CD4-positive, alpha-beta T cell treated with Interleukin-10 for 1 hour (primary cell): ENCODE data around the gene USP25.

ENCODE experiments used
- DNase-seq: peaks from one replicate; pipeline ENCODE4 v3.0.0-alpha.2; 2020

The USP25 gene, protein sequence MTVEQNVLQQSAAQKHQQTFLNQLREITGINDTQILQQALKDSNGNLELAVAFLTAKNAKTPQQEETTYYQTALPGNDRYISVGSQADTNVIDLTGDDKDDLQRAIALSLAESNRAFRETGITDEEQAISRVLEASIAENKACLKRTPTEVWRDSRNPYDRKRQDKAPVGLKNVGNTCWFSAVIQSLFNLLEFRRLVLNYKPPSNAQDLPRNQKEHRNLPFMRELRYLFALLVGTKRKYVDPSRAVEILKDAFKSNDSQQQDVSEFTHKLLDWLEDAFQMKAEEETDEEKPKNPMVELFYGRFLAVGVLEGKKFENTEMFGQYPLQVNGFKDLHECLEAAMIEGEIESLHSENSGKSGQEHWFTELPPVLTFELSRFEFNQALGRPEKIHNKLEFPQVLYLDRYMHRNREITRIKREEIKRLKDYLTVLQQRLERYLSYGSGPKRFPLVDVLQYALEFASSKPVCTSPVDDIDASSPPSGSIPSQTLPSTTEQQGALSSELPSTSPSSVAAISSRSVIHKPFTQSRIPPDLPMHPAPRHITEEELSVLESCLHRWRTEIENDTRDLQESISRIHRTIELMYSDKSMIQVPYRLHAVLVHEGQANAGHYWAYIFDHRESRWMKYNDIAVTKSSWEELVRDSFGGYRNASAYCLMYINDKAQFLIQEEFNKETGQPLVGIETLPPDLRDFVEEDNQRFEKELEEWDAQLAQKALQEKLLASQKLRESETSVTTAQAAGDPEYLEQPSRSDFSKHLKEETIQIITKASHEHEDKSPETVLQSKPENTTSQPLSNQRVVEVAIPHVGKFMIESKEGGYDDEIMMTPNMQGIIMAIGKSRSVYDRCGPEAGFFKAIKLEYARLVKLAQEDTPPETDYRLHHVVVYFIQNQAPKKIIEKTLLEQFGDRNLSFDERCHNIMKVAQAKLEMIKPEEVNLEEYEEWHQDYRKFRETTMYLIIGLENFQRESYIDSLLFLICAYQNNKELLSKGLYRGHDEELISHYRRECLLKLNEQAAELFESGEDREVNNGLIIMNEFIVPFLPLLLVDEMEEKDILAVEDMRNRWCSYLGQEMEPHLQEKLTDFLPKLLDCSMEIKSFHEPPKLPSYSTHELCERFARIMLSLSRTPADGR

DNA sequence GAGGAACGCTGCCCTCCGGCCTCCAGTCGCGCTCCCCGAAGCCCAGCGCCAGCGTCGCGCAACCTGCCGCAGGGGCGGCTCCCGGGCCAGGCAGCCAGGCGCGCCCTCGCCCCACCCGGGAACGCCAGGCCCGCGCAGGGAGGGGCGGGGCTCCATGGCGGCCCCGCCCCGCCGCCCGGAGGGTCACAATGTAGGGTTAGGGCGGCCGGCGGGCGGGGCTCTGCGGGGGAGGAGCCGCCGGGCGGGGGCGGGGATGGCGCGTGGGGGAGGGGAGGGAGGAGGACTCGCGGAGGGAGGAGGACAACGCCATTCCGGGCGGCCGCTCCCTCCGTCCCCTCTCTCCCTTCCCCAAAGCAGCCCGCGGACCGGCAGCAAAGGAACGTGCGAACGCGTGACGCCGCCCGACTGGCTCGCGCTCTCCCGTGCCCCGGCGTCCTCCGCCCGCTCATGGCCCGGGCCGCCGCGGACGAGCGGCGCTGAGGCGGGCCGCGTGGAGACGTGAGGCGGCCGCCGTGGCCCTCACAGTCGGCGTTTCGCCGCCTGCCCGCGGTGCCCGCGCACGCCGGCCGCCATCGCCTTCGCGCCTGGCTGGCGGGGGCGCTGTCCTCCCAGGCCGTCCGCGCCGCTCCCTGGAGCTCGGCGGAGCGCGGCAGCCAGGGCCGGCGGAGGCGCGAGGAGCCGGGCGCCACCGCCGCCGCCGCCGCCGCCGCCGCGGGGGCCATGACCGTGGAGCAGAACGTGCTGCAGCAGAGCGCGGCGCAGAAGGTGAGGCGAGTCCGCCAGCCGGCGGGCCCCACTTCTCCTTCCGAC is at the start of gene USP25:
Gene USP25, plus strand, starts transcription at position 309 of the 810 bp plus-strand sequence. Its CDS starts 412 bp downstream, at position 721.
- peak; percentile 92 for DNase-seq

DNA sequence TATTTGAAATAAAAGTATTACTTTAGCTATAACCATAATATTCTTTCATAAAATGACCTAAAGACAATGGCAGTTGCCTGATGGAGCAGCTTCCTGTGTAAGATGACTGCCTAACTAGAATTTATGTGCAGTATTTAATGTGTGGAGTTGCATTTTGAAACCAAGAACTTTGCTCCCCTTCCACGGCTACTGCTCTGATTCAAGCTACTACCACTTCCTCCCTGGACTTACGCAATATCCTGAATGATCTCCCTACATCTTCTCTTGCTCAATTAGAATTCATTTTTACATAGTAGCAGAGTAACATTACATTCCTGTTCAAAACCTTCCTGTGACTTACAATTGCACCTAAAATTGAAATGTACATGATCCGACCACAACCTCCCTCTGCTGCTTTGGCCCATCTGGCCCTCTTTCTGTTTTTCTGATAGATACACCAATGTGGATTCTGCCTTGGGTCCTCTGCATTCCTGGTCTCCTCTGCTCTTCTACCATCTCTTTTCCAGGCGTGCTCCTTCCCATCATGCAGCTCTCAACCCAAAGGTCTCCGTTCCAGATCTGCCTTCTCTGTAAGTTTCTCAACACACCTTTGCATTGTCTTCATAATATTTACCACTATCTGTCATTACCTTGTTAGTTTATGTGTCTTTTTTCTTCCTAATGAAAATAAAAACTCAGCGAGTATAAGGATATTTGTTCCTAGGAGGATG is 47.4 kb upstream of the USP25 start:
- DNase-seq: peak; percentile 4

DNA sequence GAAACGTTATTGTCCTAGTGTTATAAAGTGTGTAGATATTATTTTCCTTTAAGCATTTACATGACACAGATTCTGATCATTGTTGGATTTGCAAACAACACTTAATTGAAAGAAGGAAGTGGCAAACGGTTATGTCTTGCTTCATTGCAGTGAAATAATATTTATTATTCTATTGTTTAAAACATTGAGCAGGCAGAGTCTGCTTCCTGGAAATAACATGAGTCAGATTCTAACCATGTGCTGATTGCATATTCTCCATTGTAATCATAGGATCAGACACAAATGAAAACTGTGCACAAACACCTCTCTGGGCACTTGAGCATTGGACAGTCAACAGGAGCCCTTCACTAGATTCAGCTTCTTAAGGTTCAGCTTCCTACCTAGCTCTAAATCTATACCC is 46.8 kb upstream of the USP25 start:
- no peak for DNase-seq

DNA sequence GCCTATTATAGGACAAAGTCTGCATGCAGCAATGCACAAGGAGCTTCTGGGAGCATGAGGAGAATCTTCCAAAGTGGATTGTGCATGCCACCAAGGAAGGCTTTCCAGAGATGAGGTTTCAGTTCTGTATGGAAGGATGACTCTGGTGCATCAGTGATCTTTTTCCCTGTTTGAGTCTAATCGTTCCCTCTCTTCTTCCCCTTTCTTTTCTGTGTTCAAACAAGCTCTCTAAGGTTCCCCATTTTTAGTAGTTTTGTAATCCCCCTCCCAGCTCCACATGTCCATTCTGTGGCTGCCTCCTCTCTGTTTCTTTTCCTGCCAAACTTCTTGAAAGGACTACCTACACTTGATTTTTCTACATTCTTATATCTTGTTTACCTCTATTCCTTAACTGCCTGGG is 43.3 kb upstream of the USP25 start:
- DNase-seq: no peak

DNA sequence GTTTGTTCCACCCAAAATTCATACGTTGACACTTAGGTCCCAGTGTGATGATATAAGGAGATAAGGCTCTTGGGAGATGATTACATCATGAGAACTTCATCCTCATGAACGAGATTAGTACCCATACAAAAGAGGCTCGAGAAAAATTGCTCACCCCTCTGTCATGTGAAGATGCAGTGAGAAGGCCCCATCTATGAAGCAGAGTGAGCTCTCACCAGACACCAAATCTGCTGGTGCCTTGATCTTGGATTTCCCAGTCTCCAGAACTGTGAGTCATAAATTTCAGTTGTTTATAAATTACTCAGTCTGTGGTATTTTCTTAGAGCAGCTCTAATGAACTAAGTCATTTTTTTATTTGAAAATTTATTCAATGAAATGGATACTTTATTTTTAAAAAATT is 42.6 kb upstream of the USP25 start:
- DNase-seq: no peak

DNA sequence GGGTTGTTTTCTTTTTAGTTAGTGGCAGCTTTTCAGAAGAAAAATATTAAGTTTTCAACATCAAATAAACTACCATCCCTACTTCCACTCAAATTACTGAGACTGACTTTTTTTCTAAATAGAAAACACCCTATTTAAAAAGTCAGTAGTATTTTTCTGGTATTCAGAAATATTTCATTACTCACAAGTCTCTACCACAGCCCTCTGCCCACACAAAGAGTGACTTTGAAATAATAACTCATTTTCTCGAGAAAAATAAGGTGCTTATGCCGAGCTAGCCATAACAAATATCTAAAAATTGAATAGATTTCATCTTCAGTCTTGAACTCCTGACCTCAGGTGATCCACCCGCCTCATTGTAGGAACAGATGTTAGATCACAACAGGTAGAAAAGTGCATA is 41.8 kb upstream of the USP25 start:
- DNase-seq: no peak

DNA sequence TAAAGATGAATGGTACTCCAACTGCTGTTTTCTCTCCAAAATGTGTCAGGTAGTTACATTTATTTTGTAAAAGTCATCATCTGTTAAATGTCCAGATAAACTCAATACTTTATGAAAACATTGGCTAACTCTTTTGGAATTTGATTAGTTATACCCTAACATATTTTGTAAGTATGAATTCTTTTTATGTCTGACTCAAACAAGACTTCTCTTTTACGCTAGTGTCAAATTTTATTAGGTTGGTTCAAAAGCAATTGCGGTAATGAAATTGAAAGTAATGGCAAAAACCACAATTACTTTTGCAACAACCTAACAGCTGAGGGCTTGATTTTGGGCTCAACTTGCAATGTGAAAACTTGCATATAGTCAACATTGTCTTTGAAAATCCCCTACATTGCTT is 41.0 kb upstream of the USP25 start:
- peak; percentile 26 for DNase-seq

DNA sequence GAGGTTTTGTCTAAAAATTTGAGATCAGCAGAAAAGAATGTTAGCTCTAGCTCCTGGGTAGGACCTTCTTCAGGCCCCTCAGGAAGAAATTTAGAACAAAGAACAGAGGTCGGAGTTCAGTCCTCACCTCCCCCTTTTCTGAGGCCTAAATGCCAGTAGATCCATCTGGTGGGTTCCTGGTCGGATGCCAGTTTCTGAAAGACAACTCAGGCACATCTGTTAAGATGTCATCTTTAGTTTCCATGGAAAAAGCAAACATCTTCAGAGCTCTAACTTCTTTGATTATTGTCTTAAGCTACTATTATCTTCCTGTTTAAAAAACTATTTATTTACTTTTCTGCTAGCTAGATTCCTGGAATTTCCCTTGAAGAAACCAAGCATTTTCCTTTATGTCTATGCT is 37.1 kb upstream of the USP25 start:
- DNase-seq: no peak

DNA sequence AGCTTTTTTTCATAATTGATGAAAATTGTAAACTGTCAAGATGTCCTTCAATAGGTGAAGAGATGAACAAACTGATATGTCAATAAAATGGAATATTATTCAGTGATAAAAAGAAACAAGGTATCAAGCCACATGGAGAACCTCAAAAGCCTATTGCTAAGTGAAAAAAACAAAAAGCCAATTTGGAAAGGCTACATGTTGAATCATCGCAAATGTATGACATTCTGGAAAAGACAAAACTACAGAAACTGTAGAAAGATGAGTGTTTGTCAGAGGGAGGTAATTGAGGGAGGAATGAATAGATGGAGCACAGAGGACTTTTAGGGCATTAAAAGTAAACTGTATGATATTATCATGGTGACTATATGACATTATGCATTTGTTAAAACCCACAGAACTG is 34.5 kb upstream of the USP25 start:
- no peak for DNase-seq

DNA sequence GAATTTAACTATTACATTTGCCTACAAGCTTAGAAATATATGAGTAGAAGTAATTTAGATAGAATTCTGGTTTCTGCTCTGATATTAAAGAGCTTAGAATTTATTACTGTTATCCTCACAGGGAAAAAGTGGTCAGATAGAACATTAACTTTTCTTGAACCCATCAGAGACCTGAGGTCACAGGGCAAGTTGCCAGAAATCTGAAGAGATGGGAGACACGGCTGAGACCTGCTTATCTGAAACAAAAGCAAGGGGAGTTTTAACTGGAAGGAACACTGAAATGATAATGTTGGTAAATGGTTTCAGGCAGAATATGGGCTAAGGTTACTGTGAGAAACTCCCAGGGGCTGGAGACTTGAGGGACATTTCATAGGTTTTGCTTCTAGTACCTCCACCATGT is 28.0 kb upstream of the USP25 start:
- DNase-seq: no peak

DNA sequence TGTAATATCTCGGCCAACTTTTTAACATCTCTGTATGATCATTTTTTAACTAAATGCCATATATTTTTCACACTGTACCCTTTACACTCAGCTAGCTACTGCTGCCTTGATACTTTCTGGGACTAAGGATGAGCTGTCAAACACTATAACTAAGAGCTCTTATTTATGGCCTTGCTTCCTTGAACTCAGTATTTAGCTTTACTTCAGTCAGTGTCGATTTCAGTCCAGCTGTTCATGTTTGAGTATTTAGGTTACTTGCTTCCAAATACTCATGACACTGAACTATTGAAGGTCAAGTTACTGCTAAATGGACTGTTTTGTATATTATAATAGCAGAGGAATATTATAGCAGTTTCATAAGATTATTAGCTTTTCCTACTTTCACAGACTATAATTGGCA is 25.9 kb upstream of the USP25 start:
- DNase-seq: no peak

DNA sequence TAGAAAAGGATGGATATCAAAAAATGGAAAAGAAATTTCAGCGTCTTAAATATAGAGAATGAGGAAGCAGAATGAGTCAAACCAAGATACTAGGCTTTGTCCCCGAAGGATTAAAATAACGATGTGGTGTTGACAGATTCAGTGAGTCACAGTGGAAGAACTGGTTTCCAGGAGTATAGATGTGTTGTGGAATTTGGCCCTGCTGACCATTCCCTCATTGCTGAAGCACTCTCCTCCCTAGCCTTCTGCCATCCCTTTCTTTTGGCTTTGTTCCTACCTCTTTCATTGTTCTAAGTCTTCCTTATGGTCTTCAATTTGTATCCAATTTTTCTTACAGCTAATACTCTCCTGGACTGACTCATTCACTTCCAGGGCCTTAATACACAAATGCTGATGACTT is 23.1 kb upstream of the USP25 start:
- DNase-seq: no peak

DNA sequence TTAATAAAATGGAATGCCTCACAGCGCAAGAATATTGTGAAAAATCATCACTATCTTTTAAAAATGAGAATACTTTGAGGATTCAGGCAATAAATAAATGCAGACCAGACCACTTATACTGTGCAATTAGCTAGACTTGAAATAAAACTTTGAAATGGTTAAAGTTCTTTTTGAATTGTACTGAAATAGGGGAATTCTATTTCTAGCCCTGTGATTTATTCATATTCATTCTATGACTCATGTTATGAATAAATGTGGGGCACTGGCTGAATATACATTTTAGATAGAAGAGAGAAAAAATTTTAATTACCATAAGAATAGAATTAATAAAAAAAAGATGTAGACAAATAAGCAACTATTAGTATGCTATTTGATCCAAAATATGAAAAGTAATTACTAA is 16.4 kb upstream of the USP25 start:
- DNase-seq: no peak

DNA sequence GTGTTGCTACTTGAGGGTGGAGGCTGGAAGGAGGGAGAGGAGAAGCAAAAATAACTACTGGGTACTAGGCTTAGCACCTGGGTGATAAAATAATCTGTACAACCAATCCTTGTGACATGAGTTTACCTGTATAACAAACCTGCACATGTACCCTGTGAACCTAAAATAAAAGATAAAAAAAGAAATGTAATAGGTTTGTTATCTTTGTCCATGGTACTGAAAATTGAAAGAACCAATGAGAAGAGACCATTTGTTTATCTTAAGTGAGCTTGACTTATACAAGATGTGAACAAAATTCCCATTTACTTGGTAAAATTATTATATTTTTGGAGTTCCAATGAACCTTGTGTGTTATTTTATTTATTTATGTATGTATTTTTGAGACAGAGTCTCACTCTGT is 11.1 kb upstream of the USP25 start:
- no peak for DNase-seq

DNA sequence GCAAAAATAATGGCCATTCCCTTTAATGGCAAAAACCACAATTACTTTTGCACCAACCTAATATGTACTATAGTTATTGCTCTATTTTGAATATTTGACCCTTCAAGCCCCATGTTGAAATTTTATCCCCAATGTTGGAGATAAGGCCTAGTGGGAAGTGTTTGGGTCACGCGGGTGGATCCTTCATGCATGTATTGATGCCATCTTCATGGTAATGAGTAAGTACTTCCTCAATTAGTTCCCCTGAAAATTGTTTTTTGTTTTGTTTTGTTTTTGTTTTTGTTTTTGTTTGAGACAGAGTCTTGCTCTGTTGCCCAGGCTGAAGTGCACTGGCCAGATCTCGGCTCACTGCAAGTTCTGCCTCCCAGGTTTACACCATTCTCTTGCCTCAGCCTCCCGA is 9.8 kb upstream of the USP25 start:
- DNase-seq: no peak

DNA sequence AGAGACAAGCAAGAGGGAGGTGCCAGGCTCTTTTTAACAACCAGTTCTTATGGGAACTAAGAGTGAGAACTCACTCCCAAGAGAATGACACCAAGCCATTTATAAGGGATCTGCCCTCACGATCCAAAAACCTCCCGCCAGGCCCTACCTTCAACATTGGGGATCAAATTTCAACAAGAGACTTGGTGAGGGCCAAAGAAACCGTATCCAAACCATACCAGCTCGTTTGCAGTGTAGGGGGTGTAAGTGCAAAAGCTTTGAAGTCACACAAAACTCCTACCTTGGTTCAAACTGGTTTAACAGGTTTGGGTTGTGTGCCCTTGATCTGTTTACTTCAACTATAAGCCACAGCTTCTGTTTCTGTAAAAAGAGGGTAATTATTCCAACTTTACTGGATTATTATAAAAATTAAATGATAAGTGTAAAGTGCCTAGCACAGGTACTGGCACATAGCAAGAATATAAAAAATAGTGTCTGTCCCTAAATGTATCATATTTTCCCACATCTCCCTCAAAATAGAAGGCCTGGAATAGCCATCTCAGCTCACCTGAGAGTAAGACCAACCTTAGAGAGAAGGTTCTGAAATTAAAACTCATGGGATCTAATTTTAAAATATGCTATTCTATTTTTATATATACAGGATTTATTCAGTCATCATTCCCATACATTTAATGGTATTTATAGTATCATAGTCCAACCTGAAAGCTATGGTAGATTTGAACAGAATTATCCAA is 7.0 kb upstream of the USP25 start:
- DNase-seq: no peak

DNA sequence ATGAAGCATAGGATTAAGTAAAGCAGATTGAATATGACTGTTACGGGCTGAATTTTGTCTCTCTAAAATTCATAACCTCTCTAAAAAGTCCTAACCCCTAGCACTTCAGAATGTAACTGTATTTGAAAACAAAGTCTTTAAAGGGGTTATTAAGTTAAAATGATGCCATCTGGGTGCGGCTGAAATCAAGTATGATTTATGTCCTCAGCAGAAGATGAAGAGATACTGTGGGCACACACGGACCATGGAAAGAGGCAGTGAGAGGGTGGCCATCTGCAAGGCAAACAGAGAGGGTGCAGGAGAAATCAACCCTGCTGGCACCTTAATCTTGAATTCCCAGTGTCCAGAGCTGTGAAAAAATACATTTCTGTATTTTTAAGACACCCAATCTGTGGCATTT is 3.8 kb upstream of the USP25 start:
- DNase-seq: no peak

DNA sequence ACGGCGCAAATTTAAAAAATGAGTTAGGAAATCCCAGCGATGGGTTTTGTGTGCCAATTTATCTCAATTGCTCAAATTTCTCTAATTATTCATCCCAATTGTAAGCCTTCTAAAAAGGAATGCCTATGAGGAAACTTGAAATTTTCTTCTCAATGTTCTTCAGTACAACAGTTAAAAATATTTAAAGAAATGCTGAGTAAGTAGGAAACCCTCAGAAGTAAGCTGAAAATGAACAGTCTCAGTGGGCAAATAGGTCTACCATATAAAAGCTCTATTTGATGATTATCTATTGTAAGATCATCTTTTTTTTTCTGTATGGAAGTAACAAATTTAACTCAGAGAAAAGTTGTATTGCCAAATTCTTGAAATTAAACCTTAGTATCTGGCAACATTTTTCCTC is 1.7 kb upstream of the USP25 start:
- DNase-seq: no peak

DNA sequence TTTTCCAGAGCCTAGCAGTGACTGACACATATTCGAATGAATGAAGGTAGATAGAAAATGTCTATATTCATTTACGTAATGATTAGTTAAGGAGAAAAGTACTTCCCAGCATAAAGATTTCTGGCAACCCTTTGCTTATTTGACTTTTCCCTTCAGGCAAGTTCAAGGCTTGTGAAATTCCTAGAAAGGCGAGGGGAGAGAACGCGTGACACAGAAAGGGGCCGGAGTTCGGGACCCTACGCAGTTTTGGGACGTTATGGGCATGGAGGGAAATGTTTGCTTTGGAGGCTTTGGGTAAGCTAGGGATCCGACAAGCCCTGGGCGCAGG is 472 bp upstream of the USP25 start:
- DNase-seq: no peak

DNA sequence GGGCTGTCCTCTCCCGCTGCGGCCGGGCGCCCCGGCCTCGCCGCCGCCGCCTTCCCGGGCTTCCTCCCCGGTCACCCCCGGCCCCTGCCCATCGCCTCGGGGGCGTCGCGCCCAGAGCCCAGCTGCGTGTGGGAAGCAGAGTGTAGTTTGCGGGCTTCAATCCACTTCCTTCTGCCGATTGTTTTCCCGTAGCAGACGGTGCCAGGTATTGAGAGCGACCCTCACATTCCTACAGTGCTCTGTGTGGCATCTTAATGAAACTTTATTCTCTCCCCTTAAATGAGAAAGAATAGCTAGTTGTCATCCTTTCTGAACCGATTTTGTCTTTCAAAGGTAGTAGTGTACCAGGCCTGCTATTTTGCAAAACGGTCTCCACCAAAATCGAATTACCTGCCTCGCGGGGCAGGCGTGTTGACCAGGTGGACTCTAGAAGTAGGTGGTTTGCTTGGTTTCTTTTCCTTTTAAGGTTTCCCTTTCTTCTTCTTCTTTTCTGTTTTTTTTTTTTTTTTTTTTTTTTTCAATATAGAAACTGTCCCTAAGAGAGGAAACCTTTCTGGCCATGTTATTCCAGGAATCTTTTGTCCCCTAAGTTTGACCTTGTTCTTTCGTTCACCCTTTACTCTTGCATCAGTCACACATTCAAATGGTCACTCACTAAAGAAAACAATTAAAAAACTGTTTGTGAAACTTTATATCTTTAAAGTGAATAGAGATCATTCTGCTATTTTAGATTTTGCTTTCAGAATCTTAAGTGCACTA is 881 bp downstream of the USP25 start:
- peak; percentile 30 for DNase-seq

DNA sequence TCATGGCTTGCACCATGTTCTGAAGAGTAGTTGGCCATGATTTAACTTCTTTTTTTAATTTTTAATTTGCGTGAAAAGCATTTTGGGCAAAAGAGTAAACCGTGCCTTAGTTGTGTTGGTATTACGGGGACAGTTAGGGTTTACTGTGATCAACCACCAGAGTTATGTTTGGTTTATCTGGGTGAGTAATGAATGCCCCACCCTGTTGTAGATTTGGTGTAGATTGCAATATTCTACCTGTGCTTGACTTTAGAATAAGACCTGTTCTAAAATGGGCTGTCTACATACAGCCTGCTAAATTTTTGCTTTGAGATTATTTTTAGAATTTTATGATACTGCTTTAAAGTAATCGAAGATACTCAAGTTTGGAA is 1.4 kb downstream of the USP25 start:
- DNase-seq: peak; percentile 38
